HG03196 (cell line): ENCODE data around the gene DSE.
A peak's percentile ranks its signal among the peaks of the same experiment; 100 is the strongest.

Experiments used
- ATAC-seq: cut with Tn5 transposase; IDR thresholded peaks from one replicate; pipeline ENCODE4 v1.9.1; 2021; ENCODE audit not compliant: unreplicated experiment

Gene DSE

DNA sequence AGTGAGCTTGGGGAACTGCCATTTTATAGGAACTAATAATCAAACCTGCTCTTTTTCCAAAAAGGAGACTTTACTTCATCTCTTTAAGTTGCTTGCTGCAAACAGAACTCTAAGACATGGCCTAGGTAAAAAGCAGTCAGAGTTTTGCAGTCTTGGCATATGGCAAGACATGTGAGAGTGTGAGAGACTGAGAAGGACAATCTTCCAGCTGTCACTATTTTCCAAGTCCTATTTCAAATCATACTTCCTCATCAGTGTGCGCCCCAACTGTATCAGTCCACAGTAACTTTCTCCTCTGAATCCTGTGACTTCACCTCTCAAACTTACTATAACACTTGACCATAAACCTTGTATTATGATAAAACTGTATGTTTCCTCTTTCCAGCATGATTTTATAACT is 100.8 kb downstream of the DSE start:
- no peak for ATAC-seq

- ATAC-seq: no peak
Observed at GRCh38 chr6:116472706-116473105, 102.0 kb downstream of the DSE start.

DNA sequence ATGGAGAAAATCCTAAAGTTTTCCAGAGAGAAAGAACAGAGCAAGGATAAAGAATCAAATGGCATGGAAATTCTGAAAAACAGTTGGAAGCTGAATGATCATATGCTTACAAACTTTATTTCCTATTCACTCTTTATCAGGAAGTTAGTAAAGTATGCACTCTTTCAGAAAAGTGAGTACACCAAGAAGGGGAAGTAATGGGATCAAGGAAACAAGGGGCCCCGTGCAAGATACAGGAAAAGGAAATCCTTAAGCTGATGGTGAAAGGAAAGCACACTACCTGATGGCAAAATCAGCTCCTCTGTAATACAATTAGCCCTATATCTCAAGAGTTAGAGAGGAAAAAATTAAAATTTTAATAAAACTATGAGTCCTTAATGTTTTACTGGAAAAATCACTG is 104.4 kb downstream of the DSE start:
- ATAC-seq: no peak

GRCh38 chr6:116476002-116476678 is 105.4 kb downstream of the DSE start:
- peak; percentile 100 for ATAC-seq

DNA sequence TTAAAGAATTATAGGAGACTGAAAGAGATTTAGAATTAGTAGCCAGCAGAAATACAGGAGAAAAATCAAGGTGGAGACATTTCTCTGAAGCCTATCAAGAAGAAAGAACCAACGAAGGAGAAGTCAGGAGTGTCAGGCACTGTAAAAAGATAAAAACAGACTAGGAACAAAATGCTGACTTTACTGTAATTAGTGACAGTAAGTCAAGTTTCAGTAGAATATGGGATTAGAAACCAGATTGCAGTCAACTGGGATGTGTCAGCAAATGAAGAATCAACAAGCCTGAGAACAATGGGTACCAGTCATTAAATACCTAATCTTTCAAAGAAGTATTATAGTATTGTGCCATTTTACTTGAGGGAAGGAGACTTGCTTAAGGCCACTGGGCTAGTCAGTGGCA is 112.0 kb downstream of the DSE start:
- no peak for ATAC-seq

- ATAC-seq: no peak
Observed at GRCh38 chr6:116483616-116484015, 112.9 kb downstream of the DSE start.

DNA sequence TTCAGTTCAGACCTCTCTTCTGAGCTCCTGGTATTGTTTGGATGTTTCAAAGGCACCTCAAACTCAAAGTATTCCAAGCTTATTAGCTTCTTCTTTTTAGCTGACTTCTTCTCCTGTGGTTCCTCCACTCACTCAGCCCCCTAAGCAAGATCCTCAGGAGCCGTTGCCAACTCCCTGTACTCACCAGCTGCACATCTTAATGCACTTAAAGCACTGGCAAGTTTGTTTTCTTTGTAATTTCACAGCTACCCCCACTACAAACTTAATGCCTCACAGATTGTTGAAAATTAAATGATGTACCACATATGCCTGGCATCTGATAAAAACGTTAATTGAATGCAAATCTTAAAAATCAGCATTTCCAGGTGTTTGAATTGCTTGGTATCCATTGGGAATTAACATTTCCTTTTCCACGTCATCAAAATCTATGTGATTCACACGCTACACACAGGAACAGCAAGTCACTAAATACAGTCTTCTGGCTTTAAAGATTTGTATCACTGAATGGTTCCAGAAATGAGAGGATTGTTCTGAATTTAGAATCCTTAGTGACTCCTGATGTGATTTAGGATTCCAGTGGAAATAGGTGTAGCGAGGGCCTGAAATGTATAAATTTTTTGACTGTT is 114.9 kb downstream of the DSE start:
- ATAC-seq: no peak

DNA sequence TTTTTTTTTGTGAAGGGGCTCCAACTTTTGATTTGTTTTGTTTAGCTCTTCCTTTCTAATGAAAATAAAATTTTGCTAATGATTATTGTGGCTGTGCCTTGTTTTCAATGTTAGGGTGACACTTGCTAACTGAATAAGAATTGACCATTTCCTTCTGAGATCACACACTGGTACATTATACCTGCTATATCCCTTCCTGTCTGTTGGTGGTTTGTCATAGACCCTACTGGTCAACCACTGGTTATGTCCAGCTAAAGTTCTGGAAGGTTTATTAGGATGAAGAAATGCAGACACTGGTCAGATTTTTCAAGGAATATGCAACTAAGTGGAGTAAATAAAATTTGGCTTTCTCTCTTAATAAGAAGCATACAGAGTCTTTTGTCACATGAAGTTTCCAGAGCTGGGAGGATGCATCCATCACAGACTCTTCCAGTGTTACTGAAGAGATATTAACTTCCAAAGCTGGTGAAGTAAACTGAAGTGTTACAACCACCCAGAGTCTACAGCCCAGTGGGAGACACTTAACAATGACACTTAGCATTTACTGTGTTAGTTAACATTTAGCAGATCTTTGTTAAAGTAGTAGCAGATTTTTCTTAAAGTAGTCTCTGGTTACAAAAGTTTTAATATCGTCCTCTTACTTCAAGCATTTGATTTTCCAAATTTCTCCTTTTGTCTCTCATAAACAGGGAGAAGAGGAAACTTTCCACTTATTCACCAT is 121.0 kb downstream of the DSE start:
- ATAC-seq: no peak

DNA sequence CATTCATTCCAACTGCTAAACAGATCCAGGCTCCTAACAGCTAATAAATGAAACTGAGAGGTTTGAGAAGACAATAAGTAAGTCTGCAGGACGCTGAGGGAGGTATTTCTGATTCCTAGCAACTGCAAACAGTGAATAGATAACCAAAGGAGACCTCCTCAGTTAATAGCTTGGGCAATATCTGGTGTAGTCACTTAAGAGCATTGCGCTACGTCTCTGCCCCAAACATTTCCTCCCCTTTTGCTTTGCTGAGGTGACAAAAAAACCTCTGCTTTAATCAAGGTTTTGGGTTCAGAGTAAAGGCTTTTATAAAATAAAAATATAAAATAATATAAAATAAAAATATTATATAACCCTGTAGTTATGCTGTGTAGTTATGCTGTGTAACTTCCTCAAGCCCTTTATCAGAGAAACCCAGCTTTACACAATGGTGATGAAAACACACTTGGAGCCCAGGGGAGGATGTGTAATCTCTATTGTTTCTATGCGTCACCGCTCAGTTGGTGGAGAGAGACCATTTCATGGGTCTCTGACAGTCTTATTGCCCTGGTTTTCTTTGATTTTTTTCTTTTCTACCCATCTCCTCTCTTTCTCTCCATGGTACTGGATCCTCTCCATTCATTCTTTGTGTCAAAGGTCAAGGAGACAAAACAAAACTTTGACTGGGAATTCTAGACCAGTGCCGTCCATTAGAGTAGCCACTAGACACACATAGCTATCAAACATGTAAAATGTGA is 121.8 kb downstream of the DSE start:
- ATAC-seq: no peak
